H1 (cell line): ENCODE data around the gene FAM98C. TPM values are rescaled to one million over a fixed set of nuclear protein-coding genes. Genes with fewer than 3 reads are reported as not detected.

Experiments used
- CTCF ChIA-PET: fragments of 300-600 bp; sonication (Branson Sonifier 250); formaldehyde crosslinking; loops from one replicate; lab custom pipeline; 2021; ENCODE audit not compliant: partially characterized antibody; lab: Charles Lee
- POLR2A ChIA-PET: fragments of 300-600 bp; sonication (Branson Sonifier 250); formaldehyde crosslinking; loops from one replicate; lab custom pipeline; 2021; ENCODE audit warnings: inconsistent platforms; ENCODE audit not compliant: partially characterized antibody; lab: Charles Lee
- DNase-seq, 2 experiments: peaks; one replicate each; pipeline versions ENCODE4 v3.0.0 to v3.0.0-alpha.2; 2010 to 2022; ENCODE audit warnings: low spot score in 2 of 2, low read depth in 1 of 2, mixed read lengths in 1 of 2
- FAIRE-seq: peaks from 2 replicates; lab custom pipeline; 2011; peaks lifted over from hg19 to GRCh38; lab: Jason Lieb, UNC
- H2AFZ ChIP-seq: 2 replicates; pipeline ENCODE4 v1.8.1; 2012; ENCODE audit warnings: low read length, inconsistent platforms
- H2AK5ac ChIP-seq: 2 replicates; pipeline ENCODE4 v1.6.1; 2013; ENCODE audit warnings: low read depth, low read length
- H2BK120ac ChIP-seq: replicated peaks from 2 replicates; pipeline ENCODE3; 2013; ENCODE audit warnings: low read depth, low read length, inconsistent platforms
- H2BK12ac ChIP-seq: 2 replicates; pipeline ENCODE4 v1.6.1; 2013; ENCODE audit warnings: low read depth, low read length
- H2BK15ac ChIP-seq: 2 replicates; pipeline ENCODE4 v1.6.1; 2013; ENCODE audit warnings: low read length
- H2BK20ac ChIP-seq: 2 replicates; pipeline ENCODE4 v1.6.1; 2013; ENCODE audit warnings: low read length
- H2BK5ac ChIP-seq: 2 replicates; pipeline ENCODE4 v1.6.1; 2013; ENCODE audit warnings: low read depth, low read length
- H3K14ac ChIP-seq: 2 replicates; pipeline ENCODE4 v1.6.1; 2013; ENCODE audit warnings: inconsistent platforms; ENCODE audit not compliant: insufficient read length
- H3K18ac ChIP-seq: 2 replicates; pipeline ENCODE4 v1.6.1; 2013; ENCODE audit warnings: low read length; ENCODE audit errors: extremely low read depth
- H3K23ac ChIP-seq: 2 replicates; pipeline ENCODE4 v1.6.1; 2013; ENCODE audit warnings: inconsistent platforms; ENCODE audit not compliant: insufficient read length
- H3K23me2 ChIP-seq: 2 replicates; pipeline ENCODE4 v1.6.1; 2013; ENCODE audit warnings: low read depth, low read length
- H3K27ac ChIP-seq: 2 replicates; pipeline ENCODE4 v1.6.1; 2011; ENCODE audit warnings: low read depth, low read length, inconsistent platforms
- H3K27me3 ChIP-seq, 4 experiments: replicated peaks in 1 of 4; 1 replicate in 1 of 4; 2 replicates in 3 of 4; pipeline versions ENCODE4 v1.6.1 to v1.8.1; 2011 to 2013; ENCODE audit warnings: low read length in 3 of 4, mild to moderate bottlenecking in 3 of 4, inconsistent platforms in 2 of 4, mixed read lengths in 2 of 4, moderate library complexity in 1 of 4; ENCODE audit not compliant: control insufficient read depth in 3 of 4, insufficient read depth in 3 of 4; ENCODE audit errors: extremely low read depth in 1 of 4
- H3K36me3 ChIP-seq, 4 experiments: 2 replicates each; pipeline versions ENCODE4 v1.6.1 to v1.8.1; 2011 to 2013; ENCODE audit warnings: mild to moderate bottlenecking in 4 of 4, low read length in 3 of 4, moderate library complexity in 2 of 4, control low read depth in 1 of 4, inconsistent platforms in 1 of 4; ENCODE audit not compliant: insufficient read depth in 4 of 4, control insufficient read depth in 2 of 4
- H3K4ac ChIP-seq: replicated peaks from 2 replicates; pipeline ENCODE3; 2013; ENCODE audit warnings: low read length, low read depth, mixed read lengths, inconsistent platforms; ENCODE audit not compliant: insufficient read length
- H3K4me1 ChIP-seq, 4 experiments: replicated peaks in 1 of 4; 1 replicate in 1 of 4; 2 replicates in 3 of 4; pipeline versions ENCODE4 v1.6.1 to v1.8.1; 2011 to 2013; ENCODE audit warnings: low read length in 3 of 4, inconsistent platforms in 2 of 4, mixed read lengths in 1 of 4; ENCODE audit not compliant: insufficient read depth in 4 of 4, control insufficient read depth in 3 of 4
- H3K4me2 ChIP-seq, 2 experiments: 2 replicates each; pipeline versions ENCODE4 v1.6.1 to v1.8.1; 2011 to 2013; ENCODE audit warnings: low read depth in 2 of 2, low read length in 2 of 2, control low read depth in 1 of 2, inconsistent platforms in 1 of 2, mild to moderate bottlenecking in 1 of 2; ENCODE audit not compliant: insufficient read depth in 1 of 2
- H3K4me3 ChIP-seq, 4 experiments: fragments of 200-600, 300-600 bp in 1 of 4; sonication (generic), shearing (Covaris generic), sonication (Bioruptor Twin) in 1 of 4; 2 replicates each; pipeline versions ENCODE4 v1.5.1 to v1.8.1; 2011 to 2016; ENCODE audit warnings: low read length in 4 of 4, low read depth in 3 of 4, control low read depth in 2 of 4, inconsistent platforms in 2 of 4, mild to moderate bottlenecking in 2 of 4, mixed read lengths in 1 of 4, moderate library complexity in 1 of 4; ENCODE audit not compliant: insufficient read depth in 2 of 4; ENCODE audit errors: extremely low read depth in 1 of 4
- H3K56ac ChIP-seq: replicated peaks from 2 replicates; pipeline ENCODE3; 2013; ENCODE audit warnings: low read depth, mild to moderate bottlenecking, mixed read lengths, low read length, inconsistent platforms; ENCODE audit not compliant: insufficient read length
- H3K79me1 ChIP-seq: 2 replicates; pipeline ENCODE4 v1.6.1; 2013; ENCODE audit warnings: low read depth, low read length, control low read depth
- H3K79me2 ChIP-seq, 2 experiments: 2 replicates each; pipeline versions ENCODE4 v1.6.1 to v1.8.1; 2012 to 2013; ENCODE audit warnings: low read length in 2 of 2, mild to moderate bottlenecking in 2 of 2, inconsistent platforms in 1 of 2; ENCODE audit not compliant: insufficient read depth in 2 of 2, control insufficient read depth in 1 of 2
- H3K9ac ChIP-seq, 4 experiments: replicated peaks in 1 of 4; 1 replicate in 1 of 4; 2 replicates in 3 of 4; pipeline versions ENCODE4 v1.6.1 to v1.8.1; 2011 to 2013; ENCODE audit warnings: low read depth in 3 of 4, low read length in 3 of 4, control low read depth in 2 of 4, mild to moderate bottlenecking in 2 of 4, moderate library complexity in 2 of 4, inconsistent platforms in 1 of 4; ENCODE audit errors: extremely low read depth in 1 of 4
- H3K9me3 ChIP-seq, 2 experiments: 2 replicates each; pipeline versions ENCODE4 v1.6.1 to v1.8.1; 2012 to 2013; ENCODE audit warnings: mild to moderate bottlenecking in 2 of 2, moderate library complexity in 2 of 2, control low read depth in 1 of 2, inconsistent platforms in 1 of 2, low read depth in 1 of 2, low read length in 1 of 2, mixed read lengths in 1 of 2; ENCODE audit not compliant: insufficient read depth in 2 of 2
- H4K20me1 ChIP-seq, 2 experiments: replicated peaks in 1 of 2; 2 replicates each; pipeline versions ENCODE3 to v1.8.1; 2011 to 2013; ENCODE audit warnings: inconsistent platforms in 2 of 2, low read length in 2 of 2, mild to moderate bottlenecking in 1 of 2; ENCODE audit not compliant: insufficient read depth in 2 of 2, control insufficient read depth in 1 of 2
- H4K5ac ChIP-seq: 2 replicates; pipeline ENCODE4 v1.6.1; 2013; ENCODE audit warnings: low read length, low read depth, mixed read lengths, inconsistent platforms; ENCODE audit not compliant: insufficient read length
- H4K8ac ChIP-seq: 2 replicates; pipeline ENCODE4 v1.8.0; 2013; ENCODE audit warnings: mild to moderate bottlenecking, moderate library complexity, low read length, inconsistent platforms; ENCODE audit not compliant: insufficient read depth; ENCODE audit errors: extremely low read depth
- H4K91ac ChIP-seq: replicated peaks from 2 replicates; pipeline ENCODE3; 2013; ENCODE audit warnings: low read length, mixed read lengths, inconsistent platforms; ENCODE audit not compliant: insufficient read length
- CEBPB ChIP-seq: IDR thresholded peaks from 2 replicates; pipeline ENCODE4 v1.6.1; 2012; ENCODE audit warnings: low read depth, low read length
- CHD2 ChIP-seq: IDR thresholded peaks from 2 replicates; pipeline ENCODE4 v1.6.1; 2012; ENCODE audit warnings: low read length, improper control_type of control experiment
- CTBP2 ChIP-seq: IDR thresholded peaks from 2 replicates; pipeline ENCODE4 v1.7.0; 2011; ENCODE audit warnings: borderline replicate concordance, mild to moderate bottlenecking, moderate library complexity, mixed read lengths, low read length; ENCODE audit not compliant: insufficient read depth, insufficient read length
- EGR1 ChIP-seq: IDR thresholded peaks from 2 replicates; pipeline ENCODE4 v1.6.1; 2011; ENCODE audit warnings: low read depth, low read length, borderline replicate concordance
- JUND ChIP-seq: IDR thresholded peaks from 2 replicates; pipeline ENCODE4 v1.6.1; 2011; ENCODE audit warnings: mild to moderate bottlenecking, improper control_type of control experiment, low read length
- WGBS, 2 experiments: shearing (Covaris generic) in 1 of 2; methylation state at CpG; one replicate each; pipeline versions ENCODE4 v1.1.6 to v1.1.7; 2013 to 2015; ENCODE audit warnings: low lambda C conversion rate in 2 of 2, mixed read lengths in 2 of 2, inconsistent platforms in 1 of 2, low coverage in 1 of 2, missing lambda C conversion rate in 1 of 2; ENCODE audit not compliant: insufficient replicate concordance in 2 of 2, insufficient coverage in 1 of 2, insufficient read length in 1 of 2; ENCODE audit errors: extremely low coverage in 1 of 2, missing lambda C conversion rate in 1 of 2; 5-methylcytosine and 5-hydroxymethylcytosine counted together
- polyA plus RNA-seq, 7 experiments: library from polyadenylated mRNA; depleted of rRNA in 3 of 7; stranded (reverse) in 5 of 7; unstranded in 2 of 7; fragments of >200 nt in 5 of 7; fragments of 200-250 nt in 2 of 7; gene quantifications; 1 replicate in 5 of 7; 2 replicates in 1 of 7; 4 replicates in 1 of 7; pipeline versions ENCODE4 v1.2.1 to v1.2.3, GENCODE V29; 2011 to 2013; ENCODE audit warnings: missing spikeins in 2 of 7, mixed read lengths in 2 of 7
- total RNA-seq: library from RNA; stranded (reverse); fragmentation: NEBNext Ultra II Directional; extraction: Animal tissue kit (Norgen Biotek cat#: 25700); gene quantifications from 2 replicates; pipeline ENCODE4 v1.2.1, GENCODE V29; 2021

Gene FAM98C
- total and polyA plus RNA-seq, 2 of the 8 experiments (the other 6 are each of a cell fraction or from before 2014, with no cell fraction given), result 6.1 to 9.4 TPM

DNA sequence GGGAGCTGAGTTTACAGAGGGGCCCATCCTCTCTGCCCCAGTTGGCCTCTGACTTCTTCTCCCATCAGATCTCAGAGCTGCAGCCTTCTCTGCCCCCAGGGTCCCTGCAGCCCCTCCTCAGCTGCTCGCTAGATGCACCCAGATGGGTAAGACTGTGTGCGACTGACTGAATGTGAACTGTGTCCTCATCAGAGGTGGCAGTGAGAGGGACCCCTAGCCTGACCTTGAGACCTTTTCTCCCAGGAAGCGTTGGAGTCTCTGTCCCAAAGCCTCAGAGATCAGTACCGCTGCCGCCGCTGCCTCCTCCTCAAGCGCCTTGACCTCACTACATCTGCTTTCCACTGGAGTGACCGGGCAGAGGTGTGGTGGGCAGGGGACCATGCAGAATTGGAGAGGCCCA, 2.4 kb downstream of the FAM98C start:
- Histone ChIP-seq H3K79me2 (no peaks in the 10 kb centered on the region), H4K20me1 (no peaks in the 10 kb centered on the region), H3K36me3 (no peaks in the 10 kb centered on the region), H3K9me3 (no peaks in the 10 kb centered on the region), H3K23me2 (peaks cover 5% of the 10 kb centered on the region; the same call in 1 of the 2 replicates), H4K91ac (peak overlapping the region; percentile 27), H2AFZ (no peak overlapping the region), H3K27ac (no peak overlapping the region), H3K18ac (no peak overlapping the region), H2AK5ac (no peak overlapping the region), H3K4ac (no peak overlapping the region), H4K8ac (no peak overlapping the region), H3K4me3 (no peak overlapping the region), H3K14ac (no peak overlapping the region), H2BK120ac (no peak overlapping the region), H3K4me2 (no peak overlapping the region), H2BK12ac (0 out of 2 replicates have a peak overlapping the region, but pooled peaks have one; percentile 5), H3K23ac (no peak overlapping the region), H3K79me1 (no peaks in the 10 kb centered on the region; the same call in 1 of the 2 replicates), H3K9ac (no peak overlapping the region), H2BK5ac (no peak overlapping the region), H2BK20ac (no peak overlapping the region), H3K56ac (no peak overlapping the region), H2BK15ac (no peak overlapping the region), H3K4me1 (no peaks in the 10 kb centered on the region; a peak in 2 of 7 replicates), H4K5ac (no peak overlapping the region), H3K27me3 (peaks cover 2 to 18% (median 17%) of the 10 kb centered on the region in 4 experiments)
- TF ChIP-seq CHD2 (no peak), CTBP2 (no peak), CEBPB (no peak), JUND (no peak), EGR1 (no peak)
- 95% methylated on average over 8 of the region's 8 CpGs; no CpG with 5 or more reads in 1 of the 2 experiments for WGBS, 2 experiments
- POLR2A ChIA-PET, result interaction anchor here (0.6 to 1.5 kb wide), 6 partner anchors 11 to 140 kb away, joined by 3 to 5 read pairs (median 4); no protein-coding TSS in a partner anchor
- no peak for FAIRE-seq
- CTCF ChIA-PET, result interaction anchor here (0.8 to 4.2 kb wide), 7 partner anchors 21 to 171 kb away, joined by 3 to 35 read pairs (median 7); partner anchors contain the start of gene RASGRP4
- no peak for DNase-seq
